HepG2 (cell line): ENCODE data around the gene HMGN4. TPM values are rescaled to one million over a fixed set of nuclear protein-coding genes. Genes with fewer than 3 reads are reported as not detected.

Experiments
- CHD4 ChIP-seq: fragments of 200-600 bp; sonication (generic); IDR thresholded peaks from 2 replicates; pipeline ENCODE4 v1.7.0; 2017; ENCODE audit warnings: mild to moderate bottlenecking, low read length, borderline replicate concordance
- DNMT3B ChIP-seq: conservative IDR thresholded peaks from 2 replicates; pipeline ENCODE4 v1.6.1; 2016; ENCODE audit warnings: missing biosample characterization, control low read depth
- MTF2 ChIP-seq: sonication (generic); formaldehyde crosslinking; IDR thresholded peaks from 2 replicates; pipeline ENCODE4 v1.5.0; 2020; ENCODE audit warnings: missing genetic modification reagents, borderline replicate concordance
- MZF1 ChIP-seq: sonication (generic); formaldehyde crosslinking; IDR thresholded peaks from 2 replicates; pipeline ENCODE4 v1.8.1; 2023; ENCODE audit warnings: mild to moderate bottlenecking, missing genetic modification reagents, borderline replicate concordance
- PAXIP1 ChIP-seq: sonication (generic); formaldehyde crosslinking; conservative IDR thresholded peaks from 2 replicates; pipeline ENCODE4 v1.4.0; 2020; ENCODE audit warnings: mild to moderate bottlenecking, missing genetic modification reagents, moderate library complexity
- RBAK ChIP-seq: sonication (generic); formaldehyde crosslinking; IDR thresholded peaks from 2 replicates; pipeline ENCODE4 v1.5.1; 2020; ENCODE audit warnings: mild to moderate bottlenecking, missing genetic modification reagents
- SOX5 ChIP-seq: IDR thresholded peaks from 2 replicates; pipeline ENCODE4 v1.6.1; 2016; ENCODE audit warnings: borderline replicate concordance
- TOPORS ChIP-seq: sonication (generic); formaldehyde crosslinking; IDR thresholded peaks from 2 replicates; pipeline ENCODE4 v1.8.0; 2023; ENCODE audit warnings: mild to moderate bottlenecking, missing genetic modification reagents
- TP53 ChIP-seq: sonication (generic); formaldehyde crosslinking; conservative IDR thresholded peaks from 2 replicates; pipeline ENCODE4 v1.4.0; 2020; ENCODE audit warnings: missing genetic modification reagents
- ZBTB7A ChIP-seq: sonication (generic); formaldehyde crosslinking; IDR thresholded peaks from 2 replicates; pipeline ENCODE4 v1.8.0; 2022; ENCODE audit warnings: mild to moderate bottlenecking, missing genetic modification reagents
- ZFP62 ChIP-seq: sonication (generic); formaldehyde crosslinking; IDR thresholded peaks from 2 replicates; pipeline ENCODE4 v1.4.0; 2020; ENCODE audit warnings: missing genetic modification reagents
- ZKSCAN5 ChIP-seq: sonication (generic); formaldehyde crosslinking; IDR thresholded peaks from 2 replicates; pipeline ENCODE4 v1.5.1; 2020; ENCODE audit warnings: mild to moderate bottlenecking, missing genetic modification reagents
- ZNF367 ChIP-seq: sonication (generic); formaldehyde crosslinking; IDR thresholded peaks from 2 replicates; pipeline ENCODE4 v1.4.0; 2020; ENCODE audit warnings: missing genetic modification reagents, borderline replicate concordance
- ZNF383 ChIP-seq: sonication (generic); formaldehyde crosslinking; IDR thresholded peaks from 2 replicates; pipeline ENCODE4 v1.4.0; 2020; ENCODE audit warnings: missing genetic modification reagents, mild to moderate bottlenecking, borderline replicate concordance
- ZNF407 ChIP-seq: sonication (generic); formaldehyde crosslinking; IDR thresholded peaks from one replicate; pipeline ENCODE4 v1.5.1; 2020; ENCODE audit warnings: mild to moderate bottlenecking, missing genetic modification reagents; ENCODE audit errors: not compliant biosample characterization
- ZNF572 ChIP-seq: sonication (generic); formaldehyde crosslinking; IDR thresholded peaks from 2 replicates; pipeline ENCODE4 v1.5.1; 2020; ENCODE audit warnings: mild to moderate bottlenecking, missing genetic modification reagents
- ZZZ3 ChIP-seq: sonication (generic); formaldehyde crosslinking; IDR thresholded peaks from 2 replicates; pipeline ENCODE4 v1.4.0; 2020; ENCODE audit warnings: missing genetic modification reagents, mild to moderate bottlenecking, borderline replicate concordance
- polyA plus RNA-seq, 8 experiments: library from polyadenylated mRNA; depleted of rRNA in 3 of 8; stranded (reverse) in 7 of 8; unstranded in 1 of 8; fragments of >200 nt; fragmentation: Illumina TruSeq in 4 of 8; extraction: Trizol in 4 of 8; gene quantifications; 2 replicates each; pipeline versions ENCODE4 v1.2.1 to v1.2.3, GENCODE V29; 2011 to 2016; ENCODE audit warnings: low read depth in 4 of 8, missing spikeins in 1 of 8, mixed read lengths in 1 of 8; ENCODE audit not compliant: insufficient read depth in 1 of 8
- total RNA-seq, 5 experiments: library from RNA; depleted of rRNA; stranded (reverse); fragments of >200 nt; fragmentation: Illumina TruSeq; extraction: Trizol; gene quantifications; 2 replicates each; pipeline ENCODE4 v1.2.3, GENCODE V29; 2016; ENCODE audit warnings: low read depth in 1 of 5

The HMGN4 gene
- total and polyA plus RNA-seq, 2 of the 13 experiments (the other 11 are each of a cell fraction or from before 2014, with no cell fraction given), result 39.9 to 52.1 TPM

- TF ChIP-seq RBAK (CRISPR knock-in tag), result no peak
- no peak; the same call in 1 of the 2 replicates for TF ChIP-seq TP53 (CRISPR knock-in tag)
- no peak for TF ChIP-seq MTF2
- no peak for TF ChIP-seq MZF1 (CRISPR knock-in tag)
- TF ChIP-seq ZKSCAN5 (CRISPR knock-in tag), result no peak
- no peak for TF ChIP-seq ZFP62
- TF ChIP-seq ZNF383 (CRISPR knock-in tag), result no peak
- TF ChIP-seq SOX5, result peak; percentile 76; the same call in 1 of the 2 replicates
- TF ChIP-seq ZNF572, result no peak
- no peak for TF ChIP-seq ZBTB7A (CRISPR knock-in tag)
- TF ChIP-seq TOPORS, result 0 out of 2 replicates have a peak, but pooled peaks have one; percentile 36
- no peak for TF ChIP-seq ZNF367
- TF ChIP-seq DNMT3B (CRISPR knock-in tag), result peak; percentile 75; the same call in 1 of the 2 replicates
- TF ChIP-seq PAXIP1 (CRISPR knock-in tag), result no peak
- TF ChIP-seq CHD4, result peak; percentile 11; the same call in 1 of the 2 replicates
- no peak for TF ChIP-seq ZZZ3 (CRISPR knock-in tag)
- no peak for TF ChIP-seq ZNF407 (CRISPR knock-in tag)
These were observed 30.7 kb downstream of the HMGN4 start (continued) for GRCh38 chr6:26568601-26569432.
